GM12878 (cell line): ENCODE data around the gene STK39. TPM values are rescaled to one million over a fixed set of nuclear protein-coding genes. Genes with fewer than 3 reads are reported as not detected.

Experiments
- ATAC-seq: fragments of 200-7000 bp; cut with Tn5 transposase; 3 replicates; pipeline ENCODE4 v1.9.1; 2020; ENCODE audit warnings: mild to moderate bottlenecking, moderate library complexity
- BruUV-seq: library from RNA; stranded (reverse); fragments of 400-500 nt; replicated peaks from 2 replicates; lab custom pipeline; 2021; lab: Mats Ljungman, UMichigan
- CTCF ChIA-PET: fragments of 300-600 bp; sonication (Branson Sonifier 250); formaldehyde crosslinking; extraction: SDS; loops from one replicate; lab custom pipeline; 2021; ENCODE audit warnings: inconsistent platforms; lab: Yijun Ruan, JAX
- POLR2A ChIA-PET: fragments of 350-600 bp; formaldehyde crosslinking; extraction: SDS; loops from one replicate; lab custom pipeline; 2021; ENCODE audit warnings: inconsistent platforms; lab: Charles Lee
- RAD21 ChIA-PET: fragments of 300-600 bp; sonication (Branson Sonifier 250); formaldehyde crosslinking; loops from one replicate; lab custom pipeline; 2023; ENCODE audit warnings: antibody characterized with exemption; ENCODE audit not compliant: unreplicated experiment; lab: Charles Lee
- SMC1A ChIA-PET: fragments of 300-600 bp; sonication (Branson Sonifier 250); formaldehyde crosslinking; loops from one replicate; lab custom pipeline; 2023; ENCODE audit not compliant: unreplicated experiment, uncharacterized antibody; lab: Charles Lee
- DNase-seq: peaks from one replicate; pipeline ENCODE4 v3.0.0-alpha.2; 2011; ENCODE audit warnings: low read depth, low spot score
- FAIRE-seq: peaks from 3 replicates; lab custom pipeline; 2011; peaks lifted over from hg19 to GRCh38; lab: Jason Lieb, UNC
- H2AFZ ChIP-seq: 2 replicates; pipeline ENCODE4 v1.6.0; 2011; ENCODE audit warnings: low read depth, low read length, control low read depth; ENCODE audit not compliant: control insufficient read depth
- H3K27ac ChIP-seq: 2 replicates; pipeline ENCODE4 v1.5.1; 2011; ENCODE audit warnings: control low read depth; ENCODE audit not compliant: control insufficient read depth, insufficient read depth
- H3K27me3 ChIP-seq, 2 experiments: replicated peaks in 1 of 2; 2 replicates each; pipeline versions ENCODE4 v1.6.0 to v1.6.1; 2011; ENCODE audit warnings: low read length in 1 of 2; ENCODE audit not compliant: control insufficient read depth in 2 of 2, insufficient read depth in 2 of 2
- H3K36me3 ChIP-seq, 2 experiments: 2 replicates each; pipeline ENCODE4 v1.5.1; 2011; ENCODE audit warnings: low read length in 1 of 2; ENCODE audit not compliant: control insufficient read depth in 2 of 2, insufficient read depth in 2 of 2
- H3K4me1 ChIP-seq: 2 replicates; pipeline ENCODE4 v1.6.1; 2011; ENCODE audit warnings: mild to moderate bottlenecking, low read length, moderate library complexity, mixed read lengths; ENCODE audit not compliant: control insufficient read depth, insufficient read depth
- H3K4me2 ChIP-seq: 2 replicates; pipeline ENCODE4 v1.6.0; 2011; ENCODE audit warnings: control low read depth; ENCODE audit not compliant: control insufficient read depth, insufficient read depth
- H3K4me3 ChIP-seq: fragments of 200-600 bp; sonication (generic); 2 replicates; pipeline ENCODE4 v1.5.1; 2016
- H3K79me2 ChIP-seq: 2 replicates; pipeline ENCODE4 v1.6.0; 2011; ENCODE audit warnings: low read length; ENCODE audit not compliant: control insufficient read depth, insufficient read depth
- H3K9ac ChIP-seq: 2 replicates; pipeline ENCODE4 v1.8.0; 2011; ENCODE audit warnings: low read length, control low read depth, mixed read lengths; ENCODE audit not compliant: control insufficient read depth, insufficient read depth
- H3K9me3 ChIP-seq: replicated peaks from 3 replicates; pipeline ENCODE4 v1.5.1; 2011; ENCODE audit warnings: mild to moderate bottlenecking, low read length; ENCODE audit not compliant: control insufficient read depth, insufficient read depth
- H4K20me1 ChIP-seq: 2 replicates; pipeline ENCODE4 v1.6.0; 2011; ENCODE audit not compliant: control insufficient read depth, insufficient read depth
- ESRRA ChIP-seq: IDR thresholded peaks from 2 replicates; pipeline ENCODE4 v1.6.1; 2012; ENCODE audit warnings: mild to moderate bottlenecking, low read length, improper control_type of control experiment
- NBN ChIP-seq: fragments of 450-650 bp; IDR thresholded peaks from 2 replicates; pipeline ENCODE4 v1.6.1; 2016
- RFX5 ChIP-seq: IDR thresholded peaks from 2 replicates; pipeline ENCODE4 v1.6.1; 2011; ENCODE audit warnings: low read depth, low read length, improper control_type of control experiment
- SUPT20H ChIP-seq: IDR thresholded peaks from 2 replicates; pipeline ENCODE4 v1.6.1; 2011; ENCODE audit warnings: low read depth, mild to moderate bottlenecking, low read length, moderate library complexity, borderline replicate concordance; ENCODE audit not compliant: control insufficient read depth
- TARDBP ChIP-seq: IDR thresholded peaks from 2 replicates; pipeline ENCODE4 v1.6.1; 2016; ENCODE audit warnings: borderline replicate concordance
- TCF7 ChIP-seq: IDR thresholded peaks from 2 replicates; pipeline ENCODE4 v1.6.1; 2014; ENCODE audit warnings: antibody characterized with exemption, borderline replicate concordance
- YBX1 ChIP-seq: fragments of 450-650 bp; IDR thresholded peaks from 2 replicates; pipeline ENCODE4 v1.6.1; 2016; ENCODE audit warnings: antibody characterized with exemption
- ZNF207 ChIP-seq: fragments of 450-650 bp; IDR thresholded peaks from 2 replicates; pipeline ENCODE4 v1.6.1; 2014; ENCODE audit warnings: antibody characterized with exemption, mild to moderate bottlenecking, borderline replicate concordance
- ZNF622 ChIP-seq: fragments of 450-650 bp; IDR thresholded peaks from 2 replicates; pipeline ENCODE4 v1.6.1; 2017; ENCODE audit warnings: mild to moderate bottlenecking, inconsistent platforms
- WGBS: methylation state at CpG from one replicate; pipeline ENCODE4 v1.1.6; 2016; ENCODE audit warnings: low lambda C conversion rate; ENCODE audit not compliant: insufficient replicate concordance, insufficient coverage; ENCODE audit errors: missing lambda C conversion rate; 5-methylcytosine and 5-hydroxymethylcytosine counted together
- in situ Hi-C: fragments of 300-500 bp; cut with MboI; formaldehyde crosslinking; loops from 9 replicates; pipeline ENCODE4 v1.14.3; 2018; ENCODE audit warnings: mixed read lengths
- intact Hi-C: fragments of 100-400 bp; cut with micrococcal nuclease; formaldehyde crosslinking; loops from one replicate; pipeline ENCODE4 v1.14.2; 2022; ENCODE audit not compliant: unreplicated experiment
- polyA plus RNA-seq, 11 experiments: library from polyadenylated mRNA; depleted of rRNA in 4 of 11; unstranded in 6 of 11; stranded (reverse) in 5 of 11; fragments of >200 nt; fragmentation: Nextera tagmentation in 4 of 11; fragmentation: Illumina TruSeq in 1 of 11; extraction: Ambion mirVana in 4 of 11; extraction: Trizol in 1 of 11; gene quantifications; 1 replicate in 1 of 11; 2 replicates in 10 of 11; pipeline versions ENCODE4 v1.2.1 to v1.2.3, GENCODE V29; 2011 to 2016; ENCODE audit warnings: inconsistent platforms in 2 of 11, missing spikeins in 2 of 11, low read depth in 1 of 11
- small RNA-seq: library from RNA; depleted of rRNA; stranded (forward); fragments of <200 nt; gene quantifications from one replicate; pipeline ENCODE3, GENCODE V24; 2014
- total RNA-seq, 4 experiments: library from RNA; depleted of rRNA in 3 of 4; stranded (reverse); fragments of >200 nt in 3 of 4; fragmentation: Illumina TruSeq in 1 of 4; extraction: Trizol in 1 of 4; gene quantifications; 2 replicates each; pipeline versions ENCODE4 v1.2.1 to v1.2.3, GENCODE V29; 2013 to 2021
- TF ChIP-seq, protein P1 (sequence below): fragments of 450-650 bp; IDR thresholded peaks from 2 replicates; pipeline ENCODE4 v1.6.1; 2018; ENCODE audit warnings: mild to moderate bottlenecking, low read depth, moderate library complexity; ENCODE audit not compliant: partially characterized antibody
- TF ChIP-seq, protein P2 (sequence below): IDR thresholded peaks from 2 replicates; pipeline ENCODE4 v1.6.1; 2011; ENCODE audit warnings: low read depth, low read length, improper control_type of control experiment, borderline replicate concordance

Gene STK39
- total and polyA plus RNA-seq, 10 of the 15 experiments (the other 5 are each of a cell fraction or from before 2014, with no cell fraction given): 0.03 to 0.21 (median 0.07) TPM; not detected in 5

DNA sequence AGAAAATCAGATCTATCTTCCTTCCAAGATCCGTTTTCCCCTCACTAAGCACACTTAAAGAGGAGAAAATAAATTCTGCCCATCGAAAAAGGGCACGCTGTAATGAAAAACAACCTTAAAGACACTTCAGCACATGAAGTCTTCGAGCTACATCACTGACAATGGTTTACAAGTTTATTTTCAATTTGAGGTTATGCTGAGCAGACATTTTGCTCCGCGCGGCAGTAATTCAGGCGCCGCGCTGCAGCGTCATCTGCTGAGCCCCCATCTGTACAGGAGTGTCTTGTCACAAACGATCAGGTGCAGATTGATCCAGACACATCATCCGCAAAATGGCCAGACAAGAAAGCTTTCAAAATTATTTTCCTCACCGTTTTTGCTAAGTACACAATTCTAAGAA lies 341.7 kb downstream of the STK39 start:
- H3K79me2 ChIP-seq: no peaks in the 10 kb centered on the region
- no peaks in the 10 kb centered on the region for H3K4me1 ChIP-seq
- ChIA-PET POLR2A (no interaction called here), RAD21 (no interaction called here), SMC1A (no interaction called here), CTCF (no interaction called here)
- H3K9me3 ChIP-seq: no peaks in the 10 kb centered on the region
- TF ChIP-seq, protein P1, sequence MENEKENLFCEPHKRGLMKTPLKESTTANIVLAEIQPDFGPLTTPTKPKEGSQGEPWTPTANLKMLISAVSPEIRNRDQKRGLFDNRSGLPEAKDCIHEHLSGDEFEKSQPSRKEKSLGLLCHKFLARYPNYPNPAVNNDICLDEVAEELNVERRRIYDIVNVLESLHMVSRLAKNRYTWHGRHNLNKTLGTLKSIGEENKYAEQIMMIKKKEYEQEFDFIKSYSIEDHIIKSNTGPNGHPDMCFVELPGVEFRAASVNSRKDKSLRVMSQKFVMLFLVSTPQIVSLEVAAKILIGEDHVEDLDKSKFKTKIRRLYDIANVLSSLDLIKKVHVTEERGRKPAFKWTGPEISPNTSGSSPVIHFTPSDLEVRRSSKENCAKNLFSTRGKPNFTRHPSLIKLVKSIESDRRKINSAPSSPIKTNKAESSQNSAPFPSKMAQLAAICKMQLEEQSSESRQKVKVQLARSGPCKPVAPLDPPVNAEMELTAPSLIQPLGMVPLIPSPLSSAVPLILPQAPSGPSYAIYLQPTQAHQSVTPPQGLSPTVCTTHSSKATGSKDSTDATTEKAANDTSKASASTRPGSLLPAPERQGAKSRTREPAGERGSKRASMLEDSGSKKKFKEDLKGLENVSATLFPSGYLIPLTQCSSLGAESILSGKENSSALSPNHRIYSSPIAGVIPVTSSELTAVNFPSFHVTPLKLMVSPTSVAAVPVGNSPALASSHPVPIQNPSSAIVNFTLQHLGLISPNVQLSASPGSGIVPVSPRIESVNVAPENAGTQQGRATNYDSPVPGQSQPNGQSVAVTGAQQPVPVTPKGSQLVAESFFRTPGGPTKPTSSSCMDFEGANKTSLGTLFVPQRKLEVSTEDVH: no peak
- TF ChIP-seq TARDBP: no peak
- no peak for TF ChIP-seq RFX5
- TF ChIP-seq NBN: no peak
- no peak for TF ChIP-seq ZNF207
- no peak for TF ChIP-seq ZNF622
- TF ChIP-seq, protein P2, sequence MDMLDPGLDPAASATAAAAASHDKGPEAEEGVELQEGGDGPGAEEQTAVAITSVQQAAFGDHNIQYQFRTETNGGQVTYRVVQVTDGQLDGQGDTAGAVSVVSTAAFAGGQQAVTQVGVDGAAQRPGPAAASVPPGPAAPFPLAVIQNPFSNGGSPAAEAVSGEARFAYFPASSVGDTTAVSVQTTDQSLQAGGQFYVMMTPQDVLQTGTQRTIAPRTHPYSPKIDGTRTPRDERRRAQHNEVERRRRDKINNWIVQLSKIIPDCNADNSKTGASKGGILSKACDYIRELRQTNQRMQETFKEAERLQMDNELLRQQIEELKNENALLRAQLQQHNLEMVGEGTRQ: no peak
- no peak for TF ChIP-seq YBX1
- no peak for TF ChIP-seq ESRRA
- no peak for TF ChIP-seq TCF7
- no peak for TF ChIP-seq SUPT20H
- H2AFZ ChIP-seq: no peak overlapping the region
- intact Hi-C loops (no loop called here), in situ Hi-C loops (no loop called here)
- H3K36me3 ChIP-seq: no peaks in the 10 kb centered on the region
- 60% methylated on average over 14 of the region's 14 CpGs for WGBS
- H3K4me2 ChIP-seq: no peak overlapping the region
- no TSS peak for BruUV-seq
- FAIRE-seq (no peak), ATAC-seq (no peak), DNase-seq (no peak)
- H3K27ac ChIP-seq: no peak overlapping the region
- H3K9ac ChIP-seq: no peak overlapping the region
- H3K27me3 ChIP-seq: no peaks in the 10 kb centered on the region; a peak in 1 of 4 replicates
- no peaks in the 10 kb centered on the region for H4K20me1 ChIP-seq
- no peak overlapping the region for H3K4me3 ChIP-seq

Small RNAs within 50 kb of the gene (small RNA-seq; reads per million reads assigned to genes)
- not detected for gene AC067940.1

Other genes starting within 250 kb of the STK39 start
- gene CERS6, start 208.7 kb upstream of the STK39 start, total RNA-seq (2014; rRNA removed): 20.4 and 22.2 TPM in 2 replicates
- 17.6 TPM in 2 replicates for gene CERS6, start 208.7 kb upstream of the STK39 start, total RNA-seq (2014; rRNA removed; fragmentation: Illumina TruSeq; extraction: Trizol)
- gene CERS6, start 208.7 kb upstream of the STK39 start, total RNA-seq (2021): 15.3 and 17.0 TPM in 2 replicates
- 12.0 and 17.6 TPM in 2 replicates for gene CERS6, start 208.7 kb upstream of the STK39 start, polyA plus RNA-seq (2011; rRNA removed)
- 19.6 and 24.1 TPM in 2 replicates for gene CERS6, start 208.7 kb upstream of the STK39 start, polyA plus RNA-seq (2014; fragmentation: Illumina TruSeq; extraction: Trizol)
- 1 to 10 TPM; 1.3 to 2.5 TPM for gene CERS6, start 208.7 kb upstream of the STK39 start, polyA plus RNA-seq (2014; fragmentation: Nextera tagmentation; extraction: Ambion mirVana)
- 8.8 and 9.4 TPM in 2 replicates for gene CERS6, start 208.7 kb upstream of the STK39 start, polyA plus RNA-seq (2014; rRNA removed)
- 10 to 100 TPM in 1 of 2 experiments, 1 to 10 TPM in 1; 6.2 to 16.1 TPM for gene CERS6, start 208.7 kb upstream of the STK39 start, polyA plus RNA-seq (2016; fragmentation: Nextera tagmentation; extraction: Ambion mirVana)